GM19043 (cell line): ENCODE results near the gene SNX13.
"Not testable (repeated sequence)": the region's sequence is repeated elsewhere in the genome, so short reads cannot be mapped to it uniquely, and the experiment has no call there.

Source experiments
- ATAC-seq: cut with Tn5 transposase; IDR thresholded peaks from one replicate; pipeline ENCODE4 v1.9.1; 2021; ENCODE audit warnings: low read depth; ENCODE audit not compliant: unreplicated experiment

The SNX13 gene

DNA sequence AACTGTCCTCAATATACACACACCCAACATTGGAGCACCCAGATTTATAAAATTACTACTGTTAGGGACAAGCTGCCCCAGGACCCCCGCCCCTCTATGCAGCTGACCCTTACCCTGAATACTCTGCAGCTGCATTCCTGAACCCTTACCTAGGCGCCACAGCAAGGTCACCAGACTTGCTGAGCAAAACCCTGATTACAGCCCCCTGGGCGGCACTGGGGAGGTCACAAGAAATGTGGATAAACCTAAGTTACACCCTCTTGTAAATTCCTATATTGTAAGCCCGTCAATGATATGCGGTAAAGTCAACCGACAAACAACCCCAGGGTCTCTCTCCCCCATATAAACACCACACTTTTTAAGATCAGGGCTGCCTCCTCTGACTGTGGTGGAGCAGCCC is 25.1 kb downstream of the SNX13 start:
- ATAC-seq, result no peak

DNA sequence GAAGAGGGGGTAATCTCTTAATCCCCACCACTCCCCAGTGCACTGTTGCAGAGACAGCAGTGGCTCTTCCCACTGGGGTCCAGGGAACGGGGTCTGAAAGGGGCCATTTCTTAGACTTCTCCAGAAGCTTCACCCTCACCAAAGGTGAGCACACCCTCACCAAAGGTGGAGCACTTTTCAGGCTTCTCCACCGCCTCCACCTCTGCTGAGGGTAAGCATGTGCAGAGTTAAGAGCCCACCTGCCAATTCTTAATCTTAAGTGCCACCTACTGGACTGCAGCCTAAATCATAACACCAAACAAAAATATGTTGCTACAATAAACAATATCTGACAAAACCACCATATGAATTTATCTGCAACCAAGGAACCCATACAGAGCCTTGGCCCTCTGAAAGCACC is 27.0 kb downstream of the SNX13 start:
- ATAC-seq, result no peak

DNA sequence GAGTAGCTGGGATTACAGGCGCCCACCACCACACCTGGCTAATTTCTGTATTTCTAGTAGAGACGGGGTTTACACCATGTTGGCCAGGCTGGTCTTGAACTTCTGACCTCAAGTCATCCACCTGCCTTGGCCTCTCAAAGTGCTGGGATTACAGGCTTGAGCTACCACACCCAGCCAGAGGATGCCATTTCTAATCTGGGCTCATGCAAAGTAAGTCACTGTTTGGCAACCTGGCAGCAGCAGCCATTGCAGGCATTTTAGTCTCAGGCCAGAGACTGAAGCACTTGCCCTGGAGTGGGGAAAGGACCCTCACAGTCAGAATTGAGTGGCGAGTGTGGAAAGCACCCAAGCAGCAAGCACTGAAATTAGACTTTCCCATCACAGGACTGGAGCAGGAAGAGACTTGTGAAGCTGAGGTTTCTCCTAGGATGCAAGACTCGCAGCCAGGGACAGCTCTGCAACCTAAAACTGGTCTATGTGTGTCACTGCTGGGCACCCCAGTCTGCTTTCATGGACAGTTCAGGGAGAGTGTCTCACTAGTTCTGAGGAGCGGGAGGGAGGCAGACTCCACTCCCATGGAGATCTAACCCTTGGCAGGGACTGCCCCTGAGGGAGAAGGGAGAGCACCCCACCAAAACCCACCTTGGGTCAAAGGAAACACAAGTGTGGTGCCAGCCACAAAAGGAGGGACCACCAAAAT is 27.6 kb downstream of the SNX13 start:
- ATAC-seq, result no peak

DNA sequence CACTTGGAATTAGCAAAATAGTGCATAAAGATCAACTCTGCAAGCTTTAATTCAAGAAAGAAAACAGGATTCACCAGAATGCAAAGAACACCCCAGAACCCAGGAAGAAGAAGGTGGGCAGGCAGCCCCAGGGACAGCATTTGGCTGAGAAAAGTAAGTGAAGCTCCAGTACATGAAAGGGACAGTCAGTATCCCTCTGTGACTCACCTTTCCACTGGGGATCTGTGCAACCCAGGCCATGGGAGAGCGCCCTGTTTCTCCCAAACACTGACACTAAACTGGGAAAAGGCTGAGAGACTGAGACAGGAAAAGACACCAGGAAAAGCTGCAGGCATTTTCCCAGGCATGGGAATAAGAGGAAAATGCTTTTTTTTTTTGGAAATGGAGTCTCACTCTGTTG is 28.2 kb downstream of the SNX13 start:
- no peak for ATAC-seq

DNA sequence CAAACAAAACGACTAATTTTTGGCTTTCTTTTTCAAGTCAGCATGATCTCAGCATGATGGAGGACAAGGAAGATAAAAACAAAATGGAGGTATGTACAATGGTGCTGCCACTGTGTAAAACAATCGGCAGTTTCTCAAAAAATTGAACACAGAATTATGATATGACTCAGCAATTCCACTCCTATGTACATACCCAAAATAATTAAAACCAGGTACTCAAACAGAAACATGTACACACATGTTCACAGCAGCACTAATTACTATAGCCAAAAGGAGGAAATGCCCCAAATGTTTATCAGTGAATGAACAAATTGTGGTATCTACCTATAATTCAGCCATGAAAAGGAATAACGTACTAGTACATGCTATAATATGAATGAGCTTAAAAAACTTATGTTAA is 29.9 kb downstream of the SNX13 start:
- ATAC-seq, result no peak

DNA sequence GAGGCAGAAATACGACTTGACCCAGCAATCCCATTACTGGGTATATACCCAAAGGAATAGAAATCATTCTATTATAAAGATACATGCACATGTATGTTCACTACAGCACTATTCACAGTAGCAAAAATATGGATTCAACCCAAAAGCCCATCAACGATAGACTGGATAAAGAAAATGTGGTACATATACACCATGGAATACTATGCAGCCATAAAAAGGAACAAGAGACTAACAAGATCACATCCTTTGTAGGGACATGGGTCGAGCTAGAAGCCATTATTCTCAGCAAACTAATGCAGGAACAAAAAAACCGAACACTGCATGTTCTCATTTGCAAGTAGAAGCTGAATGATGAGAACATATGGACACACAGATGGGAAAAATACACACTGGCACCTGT is 31.0 kb downstream of the SNX13 start:
- ATAC-seq, result not testable (repeated sequence)

DNA sequence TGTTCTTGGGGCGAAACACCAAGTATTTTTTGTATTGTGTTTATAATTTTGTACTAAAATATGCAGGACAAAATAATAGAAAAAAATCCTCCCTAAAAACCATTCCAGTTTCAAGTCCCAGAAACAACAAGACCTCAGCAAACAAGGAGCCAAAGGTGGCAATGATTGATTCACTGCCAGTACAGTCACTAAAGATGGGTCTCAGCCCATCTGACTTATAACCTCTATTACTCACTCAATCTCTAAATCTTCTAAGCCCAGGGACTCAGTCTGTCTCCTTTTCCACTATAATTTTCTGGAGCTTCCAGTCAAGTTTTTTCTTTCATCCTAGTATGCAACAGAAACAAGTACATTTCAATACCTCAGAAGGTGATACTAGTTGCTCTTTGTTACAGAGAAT is 33.3 kb downstream of the SNX13 start:
- ATAC-seq, result no peak

DNA sequence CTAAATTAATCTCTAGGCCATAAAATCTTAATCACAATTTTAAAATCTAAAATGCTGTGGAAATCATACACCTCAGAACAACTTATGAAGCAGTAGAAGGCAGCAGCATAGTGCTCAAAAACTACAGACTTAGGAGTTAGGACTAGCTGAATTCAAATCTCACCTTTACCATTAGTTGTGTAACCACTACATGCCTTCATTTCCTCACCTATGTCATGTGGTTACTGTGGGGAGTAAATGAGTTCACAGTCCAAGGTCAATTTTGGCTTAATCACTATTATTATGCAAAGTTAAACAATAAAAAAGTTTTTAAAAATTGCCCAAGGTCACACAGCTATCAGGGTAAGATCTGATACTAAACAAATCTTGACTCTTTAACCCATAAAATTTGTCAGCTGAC is 37.0 kb downstream of the SNX13 start:
- no peak for ATAC-seq

DNA sequence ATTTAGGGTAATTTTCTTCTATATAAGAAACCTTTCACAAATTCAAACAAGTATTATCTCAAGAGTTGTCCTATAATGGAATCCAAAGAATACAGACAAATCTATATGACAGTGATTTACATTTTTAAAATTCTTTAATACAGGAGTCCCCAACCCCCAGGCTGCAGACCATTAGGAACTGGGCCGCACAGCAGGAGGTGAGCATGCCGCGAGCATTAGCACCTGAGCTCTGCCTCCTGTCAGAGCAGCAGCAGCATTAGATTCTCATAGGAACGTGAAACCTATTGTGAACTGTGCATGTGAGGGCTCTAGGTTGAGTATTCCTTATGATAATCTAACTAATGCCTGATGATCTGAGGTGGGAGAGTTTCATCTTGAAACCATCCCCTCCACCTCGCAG is 37.7 kb downstream of the SNX13 start:
- no peak for ATAC-seq

DNA sequence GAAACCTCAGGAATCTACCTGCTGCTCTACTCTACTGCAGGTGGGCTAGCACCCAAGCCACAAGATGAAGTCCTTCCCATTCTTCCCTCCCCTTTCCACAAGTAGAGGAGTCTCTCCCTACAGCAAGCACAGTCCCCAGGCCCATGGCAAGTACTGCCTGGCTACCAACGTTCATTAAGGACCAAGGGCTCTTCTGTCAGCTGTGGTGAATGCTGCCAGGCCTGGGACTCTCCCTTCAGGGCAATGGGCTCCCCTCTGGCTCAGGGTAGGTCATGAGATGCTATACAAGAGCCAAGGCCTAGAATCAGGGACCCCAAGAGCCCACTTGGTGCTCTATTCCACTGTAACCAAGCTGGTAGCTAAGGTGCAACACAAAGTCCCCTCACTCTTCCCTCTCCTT is 39.8 kb downstream of the SNX13 start:
- ATAC-seq, result no peak

DNA sequence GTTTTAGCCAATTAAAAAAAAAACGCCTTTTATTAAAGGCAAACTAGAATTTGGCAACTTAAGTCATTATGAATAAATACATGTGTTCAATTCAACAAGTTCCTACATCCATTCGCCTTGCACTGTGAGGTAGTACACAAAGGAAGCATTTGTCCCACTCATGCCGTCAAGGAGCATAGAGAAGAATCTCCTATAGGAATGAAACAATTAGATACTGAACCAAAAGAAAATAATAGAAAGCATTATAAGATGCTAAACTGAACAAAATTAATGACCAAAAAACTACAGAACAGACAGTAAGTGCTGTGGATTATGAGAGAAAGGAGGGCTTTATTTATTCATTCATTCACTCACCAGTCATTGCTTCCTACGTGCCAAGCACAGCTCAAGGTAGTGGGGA is 42.2 kb downstream of the SNX13 start:
- ATAC-seq, result no peak

DNA sequence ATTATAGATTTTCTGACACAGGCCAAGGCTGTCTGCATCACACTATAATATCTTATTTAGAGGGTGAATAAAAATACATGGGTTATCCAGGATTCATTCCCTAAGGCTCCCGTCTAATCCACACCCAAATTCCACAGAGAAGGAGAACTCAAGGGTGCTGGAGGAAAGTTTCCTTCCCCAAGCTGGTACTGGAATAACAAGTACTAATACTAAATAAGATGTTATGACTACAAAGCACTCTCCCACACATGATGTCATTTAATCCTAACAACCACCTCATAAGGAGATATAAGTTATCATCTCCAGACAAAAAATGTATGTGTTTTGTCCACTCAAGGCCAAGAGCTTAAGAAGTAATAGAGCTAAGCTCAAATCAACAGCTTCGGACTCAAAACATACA is 53.0 kb downstream of the SNX13 start:
- ATAC-seq, result no peak

DNA sequence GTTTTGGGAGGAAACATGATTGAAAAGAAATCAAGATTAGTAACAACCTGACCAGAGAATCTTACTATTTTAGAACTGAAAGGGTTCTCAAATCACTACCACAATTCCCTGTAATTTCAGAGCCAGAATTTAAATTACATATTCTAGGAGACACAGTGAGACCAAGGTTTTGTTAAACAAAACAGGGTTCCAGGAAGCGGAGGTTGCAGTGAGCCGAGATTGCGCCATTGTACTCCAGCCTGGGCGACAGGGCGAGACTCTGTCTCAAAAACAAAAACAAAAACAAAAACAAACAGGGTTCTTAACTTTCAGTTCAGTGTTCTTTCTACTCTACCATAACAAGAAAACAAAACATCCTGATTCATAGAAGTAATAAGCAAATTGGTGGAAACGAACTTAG is 57.6 kb downstream of the SNX13 start:
- ATAC-seq, result no peak

DNA sequence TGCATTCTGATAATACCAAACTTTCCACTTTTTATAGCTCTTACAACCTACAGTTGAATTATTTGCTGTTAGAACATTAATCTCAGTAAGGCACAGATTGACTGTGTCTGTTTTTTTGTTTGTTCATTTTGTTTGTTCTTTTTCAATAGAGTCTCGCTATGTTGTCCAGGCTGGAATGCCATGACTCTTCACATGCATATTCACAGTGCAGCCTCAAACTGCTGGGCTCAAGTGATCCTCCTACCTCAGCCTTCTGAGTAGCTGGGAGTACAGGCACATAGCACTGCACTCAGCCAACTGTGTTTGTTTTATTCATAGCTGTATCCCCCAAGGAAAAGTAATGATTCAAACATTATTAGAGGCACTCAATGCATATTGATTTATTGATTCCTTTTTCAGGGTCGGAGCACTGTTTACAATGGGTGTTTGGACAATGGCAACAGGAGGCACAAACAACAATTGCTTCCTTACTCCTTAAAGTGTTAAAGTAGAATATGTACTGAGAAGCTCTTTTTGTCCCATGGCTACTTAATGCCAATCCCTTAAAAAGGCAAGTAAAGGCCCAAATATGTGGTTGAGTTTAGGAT is 61.1 kb downstream of the SNX13 start:
- ATAC-seq, result no peak

DNA sequence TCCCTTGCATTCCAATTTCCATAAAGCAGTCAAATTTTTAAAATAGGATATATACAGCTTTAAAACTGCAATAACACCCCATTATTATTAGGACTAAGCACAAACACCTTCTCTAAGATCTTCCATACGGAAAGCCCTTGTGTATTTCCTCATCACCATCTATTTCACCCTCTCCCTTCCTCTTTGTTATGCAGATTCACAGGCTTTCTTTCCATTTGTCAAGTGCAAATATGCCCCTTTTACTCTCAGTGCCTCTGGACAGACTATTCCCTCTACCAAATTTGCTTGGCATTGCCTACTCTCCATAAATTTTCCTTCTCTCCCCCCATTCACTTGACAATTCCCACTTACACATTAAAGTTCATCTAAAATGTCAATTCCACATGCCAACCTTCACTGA is 61.7 kb downstream of the SNX13 start:
- no peak for ATAC-seq

DNA sequence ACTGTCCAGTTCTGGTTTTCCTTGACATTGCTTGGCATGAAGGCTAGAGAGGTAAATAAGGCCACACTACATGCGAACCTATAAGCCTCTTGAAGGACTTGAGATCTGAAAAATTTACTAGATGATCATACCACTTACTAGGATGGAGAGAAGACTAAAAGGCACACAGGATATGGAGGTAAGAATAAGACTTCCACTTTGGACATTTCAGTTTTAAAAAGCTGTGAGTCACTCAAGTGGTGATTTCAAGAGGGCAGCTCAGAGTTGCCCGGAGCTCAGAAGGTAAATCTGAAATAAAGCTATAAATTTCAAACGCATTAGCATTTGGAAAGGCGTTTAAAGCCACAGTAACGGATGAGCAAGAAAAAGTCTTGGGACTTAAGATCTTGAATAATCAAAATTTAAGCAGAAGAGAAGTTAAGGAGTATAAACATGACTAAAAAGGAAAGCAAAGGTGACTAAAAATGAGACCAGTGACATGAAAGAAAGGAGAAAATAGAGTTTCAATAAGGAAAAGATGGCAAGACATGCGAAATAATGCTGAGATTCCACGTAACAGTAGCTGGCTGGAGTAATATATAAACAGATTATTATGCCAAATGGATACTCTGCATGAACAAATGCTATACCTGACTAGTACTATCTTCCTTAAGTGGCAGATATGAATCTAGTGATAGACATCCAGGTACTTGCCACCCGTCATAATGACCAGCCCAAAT is 68.3 kb downstream of the SNX13 start:
- no peak for ATAC-seq

DNA sequence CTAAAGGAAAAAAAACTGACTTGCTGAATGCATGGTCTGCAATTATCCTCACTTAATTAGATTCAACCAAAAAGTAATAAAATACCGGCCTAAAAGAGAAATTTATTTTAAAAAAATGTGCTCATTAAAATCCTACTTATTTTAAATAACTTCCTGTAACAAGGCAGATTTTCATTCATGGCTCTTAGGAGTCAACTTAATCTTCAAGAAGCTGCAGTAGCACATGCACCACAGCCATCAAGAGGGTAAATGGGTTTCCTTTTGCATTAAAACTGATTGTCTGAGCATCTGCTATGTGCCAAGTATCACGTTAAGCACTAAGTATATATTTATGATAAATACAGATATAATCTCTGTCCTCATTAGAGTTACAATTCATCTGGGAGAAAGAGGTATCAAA is 69.9 kb downstream of the SNX13 start:
- no peak for ATAC-seq

DNA sequence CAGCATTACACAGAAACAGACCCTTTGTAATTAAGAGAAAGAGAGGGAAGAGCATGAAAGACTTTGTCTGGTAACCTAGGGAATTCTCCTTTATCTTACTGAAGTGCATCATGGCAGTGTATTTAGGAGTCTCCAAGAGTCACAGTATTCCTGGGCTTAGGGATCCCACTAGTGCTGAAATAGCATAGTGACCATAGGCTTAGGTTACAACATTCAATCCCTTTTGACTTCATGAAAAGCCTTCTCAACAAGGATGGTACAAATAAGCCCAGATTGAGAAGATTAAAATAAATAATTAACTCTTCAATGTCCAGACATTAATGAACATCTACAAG is 76.5 kb downstream of the SNX13 start:
- no peak for ATAC-seq

DNA sequence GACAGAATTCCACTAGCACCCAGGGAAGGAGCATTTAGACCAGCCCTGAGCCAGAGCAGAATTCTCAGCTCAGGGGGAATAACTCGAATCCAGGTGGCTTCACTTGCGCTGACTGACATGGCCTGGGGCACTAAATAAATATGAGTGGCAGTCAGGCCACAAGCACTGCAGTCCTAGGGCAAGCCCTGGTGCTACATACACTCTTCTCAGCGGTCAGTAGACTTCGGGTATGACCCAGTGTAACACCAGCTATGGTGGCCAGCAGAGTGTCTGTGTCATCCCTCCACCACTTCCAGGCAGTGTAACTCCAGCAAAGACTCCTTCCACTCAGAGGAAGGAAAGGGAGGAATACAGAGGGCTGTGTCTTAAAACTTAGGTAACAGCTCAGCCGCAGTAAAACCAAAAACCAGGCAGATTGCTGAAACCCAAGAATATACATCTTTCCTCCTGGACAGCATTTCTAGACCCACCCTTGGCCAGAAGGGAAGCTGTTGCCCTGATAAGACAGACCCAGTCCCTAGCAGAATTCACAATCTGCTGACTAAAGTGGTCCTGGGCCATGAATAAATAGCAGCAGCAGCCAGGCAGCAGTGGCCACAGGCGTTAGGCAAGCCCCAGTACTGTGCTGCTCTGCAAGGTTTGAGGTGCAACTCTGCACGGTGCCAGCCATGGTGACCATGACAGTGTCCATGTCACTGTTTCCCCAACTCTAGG is 77.0 kb downstream of the SNX13 start:
- ATAC-seq, result no peak

DNA sequence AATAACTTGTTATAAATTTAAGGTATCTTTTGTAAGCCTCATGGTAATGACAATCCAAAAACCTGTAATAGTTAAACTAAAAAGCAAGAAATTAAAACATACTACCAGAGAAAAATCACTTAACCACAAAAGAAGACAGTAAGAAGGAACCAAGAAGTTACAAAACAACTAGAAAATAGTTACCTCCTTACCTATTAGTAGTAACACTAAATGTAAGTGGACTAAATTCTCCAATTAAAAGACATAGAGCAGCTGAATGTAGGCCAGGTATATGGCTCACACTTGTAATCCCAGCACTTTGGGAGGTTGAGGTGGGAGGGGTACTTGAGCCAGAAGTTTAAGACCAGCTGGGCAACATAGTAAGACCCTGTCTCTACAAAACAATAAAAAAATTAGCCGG is 84.0 kb downstream of the SNX13 start:
- no peak for ATAC-seq

DNA sequence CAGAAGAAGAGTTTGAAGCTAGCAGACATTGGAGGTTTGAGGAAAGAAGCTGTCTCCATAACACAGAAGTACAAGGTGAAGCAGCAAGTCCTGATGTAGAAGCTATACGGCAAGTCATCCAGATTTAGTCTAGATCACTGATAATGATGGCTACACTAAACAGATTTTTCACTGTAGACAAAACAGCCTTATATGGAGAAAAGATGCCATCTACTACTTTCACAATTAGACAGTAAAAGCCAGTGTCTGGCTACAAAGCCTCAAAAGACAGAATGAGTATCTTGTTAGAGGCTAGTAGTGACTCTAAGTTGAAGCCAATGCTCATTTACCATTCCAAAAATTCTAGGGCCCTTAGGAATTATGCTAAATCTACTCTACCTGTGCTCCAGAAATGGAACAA is 85.1 kb downstream of the SNX13 start:
- ATAC-seq, result no peak
